Measurements from ENCODE around the gene DPAGT1.
"Not testable (repeated sequence)": the region's sequence is repeated elsewhere in the genome, so short reads cannot be mapped to it uniquely, and the experiment has no call there.

The DPAGT1 gene

GRCh38 chr11:119103161-119103664 lies 1.6 kb upstream of the DPAGT1 start:
- H2BK12ac ChIP-seq (ENCODE audit: low read length); DNase-seq; H2BK120ac ChIP-seq (ENCODE audit: insufficient read depth, low read length, poor library complexity); H3K23ac ChIP-seq (ENCODE audit: low read length); H3K9ac ChIP-seq (ENCODE audit: low read length); H3K27ac ChIP-seq (ENCODE audit: low read depth, low read length); H3K9me3 ChIP-seq (ENCODE audit: insufficient read depth, low read depth, low read length); H3K4me2 ChIP-seq (ENCODE audit: low read length); H3K14ac ChIP-seq (ENCODE audit: low read length); H3K27me3 ChIP-seq (ENCODE audit: insufficient read depth, low read length); H3K4ac ChIP-seq (ENCODE audit: low read depth, low read length); H3K18ac ChIP-seq (ENCODE audit: low read length); H2BK5ac ChIP-seq (ENCODE audit: low read depth, low read length, poor library complexity); H2AK5ac ChIP-seq (ENCODE audit: low read length); H4K91ac ChIP-seq (ENCODE audit: low read depth, low read length); H3K4me3 ChIP-seq (ENCODE audit: low read depth, low read length); H2AFZ ChIP-seq (ENCODE audit: insufficient read depth, low read length, poor library complexity); H3K36me3 ChIP-seq (ENCODE audit: control insufficient read depth in 1 of 2, insufficient read depth in 2 of 2, low read length in 2 of 2); H4K12ac ChIP-seq (ENCODE audit: low read depth, low read length): not testable (repeated sequence)
- Histone ChIP-seq H4K8ac (ENCODE audit: low read depth, low read length) (peak overlapping the region; percentile 37), H3K79me1 (ENCODE audit: low read length) (peaks cover 13% of the 10 kb centered on the region), H3K79me2 (ENCODE audit: control insufficient read depth, insufficient read depth, low read length, poor library complexity) (peaks cover 14% of the 10 kb centered on the region), H3K4me1 (ENCODE audit: control insufficient read depth in 1 of 2, insufficient read depth in 2 of 2, low read length in 2 of 2) (peaks cover 21 to 25% of the 10 kb centered on the region in 2 experiments)
- no CpG with 5 or more reads among the region's 18 CpGs for WGBS (ENCODE audit: extremely low coverage, insufficient coverage, insufficient read length)

- WGBS (ENCODE audit: extremely low coverage, insufficient coverage, insufficient read length), result no CpG with 5 or more reads among the region's 29 CpGs
- no peaks in the 10 kb centered on the region for H3K27me3 ChIP-seq (ENCODE audit: insufficient read depth, low read length)
- H3K14ac ChIP-seq (ENCODE audit: low read length), result peak overlapping the region; percentile 25
- peak overlapping the region; percentile 83 for H2AFZ ChIP-seq (ENCODE audit: insufficient read depth, low read length, poor library complexity)
- H3K23ac ChIP-seq (ENCODE audit: low read length), result no peak overlapping the region
- H2AK5ac ChIP-seq (ENCODE audit: low read length), result peak overlapping the region; percentile 78
- H3K27ac ChIP-seq (ENCODE audit: low read depth, low read length), result peak overlapping the region; percentile 70
- H4K91ac ChIP-seq (ENCODE audit: low read depth, low read length), result peak overlapping the region; percentile 50
- H3K4ac ChIP-seq (ENCODE audit: low read depth, low read length), result peak overlapping the region; percentile 26
- no peaks in the 10 kb centered on the region for H3K9me3 ChIP-seq (ENCODE audit: insufficient read depth, low read depth, low read length)
- peak overlapping the region; percentile 11 for H3K18ac ChIP-seq (ENCODE audit: low read length)
- peak overlapping the region; percentile 75 for H3K4me2 ChIP-seq (ENCODE audit: low read length)
- H3K4me3 ChIP-seq (ENCODE audit: low read depth, low read length), result peak overlapping the region; percentile 84
- DNase-seq, result no peak
- peak overlapping the region; percentile 23 for H2BK120ac ChIP-seq (ENCODE audit: insufficient read depth, low read length, poor library complexity)
- no peak overlapping the region for H2BK5ac ChIP-seq (ENCODE audit: low read depth, low read length, poor library complexity)
- peak overlapping the region; percentile 54 for H4K12ac ChIP-seq (ENCODE audit: low read depth, low read length)
- peaks cover 7 to 19% of the 10 kb centered on the region in 2 experiments for H3K36me3 ChIP-seq (ENCODE audit: control insufficient read depth in 1 of 2, insufficient read depth in 2 of 2, low read length in 2 of 2)
- H3K9ac ChIP-seq (ENCODE audit: low read length), result peak overlapping the region; percentile 90
- peak overlapping the region; percentile 97 for H4K8ac ChIP-seq (ENCODE audit: low read depth, low read length)
- H3K79me1 ChIP-seq (ENCODE audit: low read length), result peaks cover 9% of the 10 kb centered on the region
- no peak overlapping the region for H2BK12ac ChIP-seq (ENCODE audit: low read length)
- H3K4me1 ChIP-seq (ENCODE audit: control insufficient read depth in 1 of 2, insufficient read depth in 2 of 2, low read length in 2 of 2), result peaks cover 10 to 13% of the 10 kb centered on the region in 2 experiments
- peaks cover 12% of the 10 kb centered on the region for H3K79me2 ChIP-seq (ENCODE audit: control insufficient read depth, insufficient read depth, low read length, poor library complexity)
Measured at GRCh38 chr11:119100994-119101758, 477 bp downstream of the DPAGT1 start.

DNA sequence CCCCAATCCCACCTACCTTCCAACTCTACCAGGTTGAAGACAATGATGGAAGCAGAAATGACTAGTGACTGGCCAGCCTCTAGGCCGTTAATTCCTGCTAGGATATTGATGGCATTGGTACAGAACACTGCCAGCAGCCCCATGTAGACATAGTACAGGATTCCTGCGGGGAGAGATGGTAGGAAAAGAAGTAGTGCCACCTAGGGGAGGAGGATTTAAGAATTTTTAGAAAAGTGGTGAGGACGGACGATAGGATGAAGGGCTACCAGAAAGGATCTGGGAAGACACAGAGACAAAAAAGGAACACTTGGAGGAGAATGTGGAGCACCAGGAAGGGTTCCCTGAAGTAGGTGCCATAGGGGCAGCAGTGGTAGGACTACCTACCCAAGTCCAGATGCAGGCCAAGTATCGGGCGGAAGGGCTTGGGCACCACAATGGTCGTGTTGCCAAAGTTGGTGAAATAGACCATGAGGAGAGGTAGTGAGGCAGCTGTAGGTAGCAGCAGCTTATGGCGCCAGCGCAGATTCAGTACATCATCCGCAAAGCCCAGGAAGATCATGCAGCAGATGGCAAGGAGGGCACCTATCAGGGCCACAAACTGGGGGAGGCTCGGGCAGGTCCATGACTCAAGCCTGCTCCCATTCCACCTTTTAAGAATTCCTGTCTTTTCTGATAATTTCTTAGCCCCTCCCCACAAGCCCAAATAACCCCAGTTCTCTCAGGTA lies 1.2 kb downstream of the DPAGT1 start:
- Histone ChIP-seq H2AFZ (ENCODE audit: insufficient read depth, low read length, poor library complexity) (peak overlapping the region; percentile 40), H3K79me1 (ENCODE audit: low read length) (peaks cover 9% of the 10 kb centered on the region), H3K27ac (ENCODE audit: low read depth, low read length) (no peak overlapping the region), H2BK5ac (ENCODE audit: low read depth, low read length, poor library complexity) (no peak overlapping the region), H3K4me2 (ENCODE audit: low read length) (peak overlapping the region; percentile 75), H3K18ac (ENCODE audit: low read length) (peak overlapping the region; percentile 48), H4K12ac (ENCODE audit: low read depth, low read length) (peak overlapping the region; percentile 14), H3K9ac (ENCODE audit: low read length) (no peak overlapping the region), H4K91ac (ENCODE audit: low read depth, low read length) (peak overlapping the region; percentile 50), H4K8ac (ENCODE audit: low read depth, low read length) (peak overlapping the region; percentile 33), H3K4ac (ENCODE audit: low read depth, low read length) (peak overlapping the region; percentile 22), H3K4me1 (ENCODE audit: control insufficient read depth in 1 of 2, insufficient read depth in 2 of 2, low read length in 2 of 2) (peaks cover 10 to 13% of the 10 kb centered on the region in 2 experiments), H2BK120ac (ENCODE audit: insufficient read depth, low read length, poor library complexity) (peak overlapping the region; percentile 4), H2BK12ac (ENCODE audit: low read length) (peak overlapping the region; percentile 67), H2AK5ac (ENCODE audit: low read length) (peak overlapping the region; percentile 78), H3K79me2 (ENCODE audit: control insufficient read depth, insufficient read depth, low read length, poor library complexity) (peaks cover 12% of the 10 kb centered on the region), H3K4me3 (ENCODE audit: low read depth, low read length) (peak overlapping the region; percentile 84), H3K9me3 (ENCODE audit: insufficient read depth, low read depth, low read length) (no peaks in the 10 kb centered on the region), H3K27me3 (ENCODE audit: insufficient read depth, low read length) (no peaks in the 10 kb centered on the region), H3K36me3 (ENCODE audit: control insufficient read depth in 1 of 2, insufficient read depth in 2 of 2, low read length in 2 of 2) (peaks cover 7 to 19% of the 10 kb centered on the region in 2 experiments), H3K23ac (ENCODE audit: low read length) (no peak overlapping the region), H3K14ac (ENCODE audit: low read length) (peak overlapping the region; percentile 7)
- WGBS (ENCODE audit: extremely low coverage, insufficient coverage, insufficient read length), result no CpG with 5 or more reads among the region's 11 CpGs
- DNase-seq, result peak; percentile 6 to 52

- Histone ChIP-seq H3K79me2 (ENCODE audit: control insufficient read depth, insufficient read depth, low read length, poor library complexity) (peaks cover 18% of the 10 kb centered on the region), H3K36me3 (ENCODE audit: control insufficient read depth in 1 of 2, insufficient read depth in 2 of 2, low read length in 2 of 2) (peaks cover 7 to 19% of the 10 kb centered on the region in 2 experiments), H3K4ac (ENCODE audit: low read depth, low read length) (no peak overlapping the region), H3K4me1 (ENCODE audit: control insufficient read depth in 1 of 2, insufficient read depth in 2 of 2, low read length in 2 of 2) (peaks cover 10 to 13% of the 10 kb centered on the region in 2 experiments), H3K14ac (ENCODE audit: low read length) (no peak overlapping the region), H3K27me3 (ENCODE audit: insufficient read depth, low read length) (no peaks in the 10 kb centered on the region), H3K23ac (ENCODE audit: low read length) (no peak overlapping the region), H2BK12ac (ENCODE audit: low read length) (no peak overlapping the region), H2BK5ac (ENCODE audit: low read depth, low read length, poor library complexity) (no peak overlapping the region), H3K9me3 (ENCODE audit: insufficient read depth, low read depth, low read length) (no peaks in the 10 kb centered on the region), H4K91ac (ENCODE audit: low read depth, low read length) (no peak overlapping the region), H3K18ac (ENCODE audit: low read length) (no peak overlapping the region), H3K4me2 (ENCODE audit: low read length) (no peak overlapping the region), H4K8ac (ENCODE audit: low read depth, low read length) (no peak overlapping the region), H3K79me1 (ENCODE audit: low read length) (peaks cover 14% of the 10 kb centered on the region), H3K27ac (ENCODE audit: low read depth, low read length) (no peak overlapping the region), H2AK5ac (ENCODE audit: low read length) (no peak overlapping the region), H3K4me3 (ENCODE audit: low read depth, low read length) (no peak overlapping the region), H3K9ac (ENCODE audit: low read length) (no peak overlapping the region), H2BK120ac (ENCODE audit: insufficient read depth, low read length, poor library complexity) (no peak overlapping the region), H2AFZ (ENCODE audit: insufficient read depth, low read length, poor library complexity) (no peak overlapping the region), H4K12ac (ENCODE audit: low read depth, low read length) (no peak overlapping the region)
- DNase-seq, result no peak
- WGBS (ENCODE audit: extremely low coverage, insufficient coverage, insufficient read length), result no CpG with 5 or more reads among the region's 6 CpGs
Measured at GRCh38 chr11:119099711-119100110, 1.9 kb downstream of the DPAGT1 start.
